HG02571 (cell line): Measurements from ENCODE around the gene ARID5B.
"Not testable (repeated sequence)": the region's sequence is repeated elsewhere in the genome, so short reads cannot be mapped to it uniquely, and the experiment has no call there.

Experiments used
- ATAC-seq: cut with Tn5 transposase; IDR thresholded peaks from one replicate; pipeline ENCODE4 v1.9.1; 2021; ENCODE audit warnings: mild to moderate bottlenecking, moderate library complexity; ENCODE audit not compliant: unreplicated experiment

Gene ARID5B

GRCh38 chr10:61900829-61901792, at the start of gene ARID5B:
Gene ARID5B (plus strand): TSS chr10:61901699. CDS start chr10:61901710, 11 bp downstream.
- ATAC-seq: no peak

- no peak for ATAC-seq
Measured at GRCh38 chr10:61852261-61852660, 49.2 kb upstream of the ARID5B start.

DNA sequence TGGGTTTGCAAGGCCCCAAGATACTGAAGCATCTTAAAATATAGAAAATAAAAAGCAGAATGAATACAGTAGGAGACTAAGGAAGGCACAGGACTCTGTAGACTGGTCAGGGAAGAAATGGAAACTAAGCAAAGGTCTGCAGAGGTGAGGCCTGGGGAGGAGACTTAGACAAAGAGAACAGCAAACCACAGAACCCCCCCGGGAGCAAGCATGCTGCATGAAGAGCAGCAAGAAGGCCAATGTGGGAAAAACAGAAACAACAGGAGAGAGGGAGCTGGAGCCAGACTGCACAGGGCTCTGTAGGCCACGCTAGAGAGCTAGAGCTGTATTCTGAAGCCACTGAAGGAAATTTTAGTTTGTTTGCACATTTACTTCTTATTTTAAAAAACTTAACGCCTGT, 45.7 kb upstream of the ARID5B start:
- ATAC-seq: no peak

DNA sequence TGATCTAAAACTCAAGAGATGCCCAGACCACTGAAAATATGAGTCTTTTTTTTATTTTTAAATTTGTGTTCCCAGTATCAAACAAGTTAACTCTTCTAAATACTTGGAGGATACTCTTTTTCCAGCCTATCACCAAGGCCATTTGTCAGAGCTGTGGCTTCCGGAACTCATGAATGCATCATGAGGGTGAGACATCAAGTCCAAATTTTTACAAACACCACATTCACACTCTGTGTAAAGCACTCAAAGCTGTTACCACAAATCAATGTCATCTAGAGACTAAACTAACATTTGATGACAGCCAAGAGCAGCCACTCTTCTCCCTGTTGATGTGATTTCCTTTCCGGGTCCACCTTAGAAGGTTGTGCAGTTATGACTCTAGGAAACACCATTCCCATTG, 43.8 kb upstream of the ARID5B start:
- ATAC-seq: no peak

DNA sequence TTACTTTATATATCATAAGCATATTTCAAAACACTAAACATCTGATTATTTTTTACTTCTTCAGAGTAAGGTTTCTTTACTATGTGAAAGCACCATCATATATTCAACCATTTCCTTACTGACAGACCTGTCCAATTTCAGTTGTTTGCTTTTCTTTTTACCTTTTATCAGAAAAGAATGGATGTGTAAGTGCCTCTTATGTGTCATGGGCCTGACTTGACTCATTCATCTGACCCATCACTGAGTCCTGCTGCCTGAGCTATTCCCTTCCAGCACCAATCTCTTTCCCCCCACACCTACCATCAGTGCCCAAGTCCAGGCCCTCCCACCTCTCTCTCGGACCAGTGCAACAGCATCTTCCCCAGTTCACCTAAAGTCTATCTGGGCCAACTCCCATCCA, 41.7 kb upstream of the ARID5B start:
- no peak for ATAC-seq

DNA sequence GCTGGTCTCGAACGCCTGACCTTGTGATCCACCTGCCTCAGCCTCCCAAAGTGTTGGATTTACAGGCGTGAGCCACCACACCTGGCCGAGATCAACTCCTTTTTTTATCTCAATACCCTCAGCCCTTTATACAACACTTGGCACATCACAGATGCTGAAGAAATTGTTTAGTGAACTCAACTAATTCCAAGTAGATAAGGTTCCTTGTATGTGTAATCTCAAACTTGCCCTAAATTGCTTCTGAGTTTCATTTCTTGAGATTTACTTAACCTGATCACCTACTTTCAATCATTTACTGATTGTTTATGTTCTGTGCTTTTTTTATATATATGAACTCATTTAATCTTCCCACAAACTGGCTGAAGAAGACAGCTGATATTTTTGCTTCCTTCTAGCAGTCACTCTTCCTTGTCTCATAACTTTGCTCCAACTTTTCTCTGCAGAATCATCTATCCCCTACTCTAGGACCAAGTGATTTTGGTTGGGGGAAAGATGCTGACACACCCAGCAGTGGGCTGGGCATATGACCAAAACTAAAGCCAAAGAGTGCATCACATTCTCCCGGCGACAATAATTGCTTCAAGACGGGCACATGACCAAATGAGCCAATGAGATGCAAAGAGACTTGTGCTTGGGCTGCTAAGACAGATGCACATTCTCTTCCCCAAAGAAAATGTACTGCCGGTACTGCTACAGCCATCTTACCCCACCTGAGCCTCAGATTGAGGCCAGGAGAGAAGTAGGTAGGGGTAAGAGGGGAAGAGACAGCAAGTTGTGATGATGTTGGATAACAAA, 40.3 kb upstream of the ARID5B start:
- no peak for ATAC-seq

DNA sequence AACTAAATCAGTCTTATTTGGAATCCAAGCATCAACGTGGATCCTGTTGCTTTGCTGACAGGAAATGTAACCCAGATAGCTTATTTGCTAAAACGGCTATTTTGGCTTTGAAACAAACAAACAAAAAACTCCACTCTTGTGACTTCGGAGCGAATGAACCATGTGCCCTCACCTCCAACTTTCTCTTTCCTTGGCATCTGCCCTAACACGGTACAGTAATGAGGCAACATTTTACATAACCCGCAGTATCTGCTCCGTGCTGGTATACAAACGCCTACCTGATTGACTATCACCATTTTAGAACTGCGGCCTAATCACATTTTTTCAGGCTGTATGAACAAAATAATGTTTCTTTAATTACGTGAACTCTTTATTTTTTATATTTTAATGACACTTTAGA, 37.5 kb upstream of the ARID5B start:
- ATAC-seq: no peak

- no peak for ATAC-seq
Measured at GRCh38 chr10:61866700-61867368, 34.7 kb upstream of the ARID5B start.

- ATAC-seq: not testable (repeated sequence)
Measured at GRCh38 chr10:61867374-61867773, 34.1 kb upstream of the ARID5B start.

- ATAC-seq: not testable (repeated sequence)
Measured at GRCh38 chr10:61867817-61868216, 33.7 kb upstream of the ARID5B start.

DNA sequence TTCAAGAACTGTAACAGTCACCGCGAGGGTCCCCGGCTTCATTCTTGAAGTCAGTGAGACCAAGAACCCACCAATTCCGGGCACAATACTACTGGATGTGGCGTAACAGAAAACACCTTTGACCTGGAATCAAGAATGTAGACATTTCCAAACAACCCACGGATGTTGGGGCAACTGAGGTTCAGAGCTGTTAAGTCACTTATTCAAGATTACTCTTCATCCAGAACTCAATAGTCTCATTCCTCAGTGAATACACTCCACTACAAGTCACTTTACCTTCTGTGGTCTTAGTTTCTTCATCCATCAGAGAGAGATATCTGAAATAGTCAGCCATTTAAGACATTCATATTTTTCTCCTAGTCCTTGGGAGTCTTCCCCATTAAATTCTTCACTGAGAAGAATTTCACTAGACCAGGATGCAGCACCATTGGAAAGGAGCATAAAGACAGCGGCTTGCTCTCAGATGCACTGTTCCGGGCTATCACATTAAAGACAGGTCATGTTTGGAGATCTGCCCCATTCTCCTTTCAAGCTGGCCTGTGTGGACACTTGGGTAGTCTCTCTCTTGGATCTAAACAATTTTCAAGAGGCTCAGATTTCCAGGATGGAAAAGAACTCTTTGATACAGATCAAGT, 32.3 kb upstream of the ARID5B start:
- ATAC-seq: no peak

- ATAC-seq: no peak
Measured at GRCh38 chr10:61869774-61870525, 31.5 kb upstream of the ARID5B start.

DNA sequence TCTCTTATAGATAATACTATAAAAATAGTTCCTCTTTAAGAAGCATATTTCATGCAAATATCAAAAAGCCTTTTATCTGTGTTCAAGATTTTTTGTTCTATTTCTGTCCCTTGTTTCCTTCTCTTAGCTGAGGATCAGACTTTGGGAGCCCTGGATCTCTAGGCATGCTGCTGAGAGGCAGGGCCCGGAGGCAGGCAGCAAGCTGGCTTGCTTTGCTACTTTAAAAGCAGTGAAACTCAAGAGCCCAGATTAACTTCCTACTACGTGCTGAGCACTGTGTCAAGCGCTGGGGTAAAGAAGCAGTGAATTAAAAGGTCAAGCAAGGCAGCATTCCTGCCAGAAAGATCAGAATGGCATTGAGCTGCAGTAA, 31.0 kb upstream of the ARID5B start:
- no peak for ATAC-seq

- no peak for ATAC-seq
Measured at GRCh38 chr10:61871487-61871886, 30.0 kb upstream of the ARID5B start.

DNA sequence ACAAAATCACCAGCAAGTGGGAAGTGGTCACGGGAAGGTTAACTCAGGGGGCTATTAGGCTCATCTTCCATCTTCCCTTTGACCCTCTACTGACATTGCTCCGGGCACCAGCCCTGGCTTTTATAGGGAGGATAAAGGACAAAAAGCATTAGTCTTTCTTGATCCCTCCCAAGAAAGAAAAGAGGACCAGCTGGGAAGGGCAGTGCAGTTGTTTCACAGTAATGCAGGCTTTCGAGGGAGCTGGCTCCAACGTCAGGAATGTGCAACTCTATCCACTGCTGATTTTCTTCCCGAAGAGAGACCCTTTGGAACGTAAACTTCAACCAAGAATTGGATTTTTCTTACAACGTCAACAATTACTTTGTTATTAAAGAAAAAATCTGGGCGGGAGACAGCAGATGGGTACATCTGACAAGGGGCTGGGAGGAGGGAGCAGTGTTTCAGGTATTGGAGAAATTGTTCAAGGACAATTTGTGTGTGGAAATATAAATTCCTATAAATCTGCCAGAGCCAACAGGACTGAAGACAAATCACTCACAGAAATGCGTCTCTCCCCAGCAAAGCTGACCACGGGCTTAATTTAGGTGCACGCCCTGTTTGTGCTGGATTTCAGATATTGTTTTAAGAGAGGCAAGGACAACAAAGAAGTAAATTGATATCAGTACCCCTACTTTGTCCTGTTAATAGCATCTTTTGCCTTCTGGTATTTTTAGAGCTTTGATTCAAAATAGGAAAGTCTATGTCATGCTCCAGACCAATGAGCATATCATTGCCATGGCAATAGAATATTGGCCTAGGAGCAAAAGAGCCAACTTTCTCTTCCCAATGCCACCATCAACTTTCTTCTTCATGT, 23.4 kb upstream of the ARID5B start:
- ATAC-seq: no peak

DNA sequence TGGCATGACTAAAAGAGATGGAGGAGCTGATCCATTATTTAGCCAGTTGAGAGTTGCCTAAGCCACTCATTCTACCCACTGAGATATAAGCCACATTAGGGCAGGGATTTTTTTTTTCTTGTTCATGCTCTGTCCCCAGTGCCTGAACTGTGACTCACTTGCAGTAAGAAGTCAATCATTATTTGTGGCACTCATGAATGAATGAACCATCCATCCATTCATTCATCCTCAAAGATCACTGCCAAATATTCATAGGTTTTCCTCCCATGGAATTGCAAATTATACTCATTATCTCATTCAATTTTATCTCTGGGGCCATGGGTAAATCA, 22.8 kb upstream of the ARID5B start:
- no peak for ATAC-seq

- no peak for ATAC-seq
Measured at GRCh38 chr10:61882621-61883370, 18.7 kb upstream of the ARID5B start.

- ATAC-seq: no peak
Measured at GRCh38 chr10:61883371-61884025, 18.0 kb upstream of the ARID5B start.
